GM10266 (cell line): Measurements from ENCODE around the gene TET3.

Experiments
- DNase-seq: peaks from one replicate; pipeline ENCODE4 v3.0.0; 2012; ENCODE audit errors: extremely low spot score
- CTCF ChIP-seq: IDR thresholded peaks from 2 replicates; pipeline ENCODE4 v1.5.1; 2012; ENCODE audit warnings: mild to moderate bottlenecking, low read depth; ENCODE audit not compliant: control insufficient read depth, insufficient read depth; ENCODE audit errors: missing control alignments

The TET3 gene

GRCh38 chr2:74007121-74007520, 22.4 kb downstream of the TET3 start:
- no peak for TF ChIP-seq CTCF
- DNase-seq = no peak

GRCh38 chr2:74007711-74008110, 23.0 kb downstream of the TET3 start:
- TF ChIP-seq CTCF = no peak
- no peak for DNase-seq

- DNase-seq = no peak
- TF ChIP-seq CTCF = no peak
Measured at GRCh38 chr2:74008761-74009395, 24.2 kb downstream of the TET3 start.

- TF ChIP-seq CTCF = no peak
Measured at GRCh38 chr2:74009577-74009976, 24.9 kb downstream of the TET3 start.

GRCh38 chr2:74010087-74010541, 25.4 kb downstream of the TET3 start:
- no peak for DNase-seq

More at GRCh38 chr2:74009577-74009976, 24.9 kb downstream of the TET3 start:
- DNase-seq = no peak

GRCh38 chr2:74011246-74011645, 26.5 kb downstream of the TET3 start:
- DNase-seq = no peak
- TF ChIP-seq CTCF = no peak

More at GRCh38 chr2:74010087-74010541, 25.4 kb downstream of the TET3 start:
- no peak for TF ChIP-seq CTCF

- no peak for DNase-seq
- TF ChIP-seq CTCF = no peak
Measured at GRCh38 chr2:74014813-74015212, 30.1 kb downstream of the TET3 start.
